ENCODE measurements around the gene TP53TG3F.
"Not testable (repeated sequence)": the region's sequence is repeated elsewhere in the genome, so short reads cannot be mapped to it uniquely, and the experiment has no call there.

TP53TG3F gene, protein sequence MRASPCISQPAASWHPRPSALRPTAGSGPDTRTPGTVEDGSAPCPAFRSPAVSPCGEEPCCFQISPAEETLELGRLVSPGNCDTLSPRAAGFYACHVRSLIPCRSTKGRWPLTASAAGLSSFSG

DNA sequence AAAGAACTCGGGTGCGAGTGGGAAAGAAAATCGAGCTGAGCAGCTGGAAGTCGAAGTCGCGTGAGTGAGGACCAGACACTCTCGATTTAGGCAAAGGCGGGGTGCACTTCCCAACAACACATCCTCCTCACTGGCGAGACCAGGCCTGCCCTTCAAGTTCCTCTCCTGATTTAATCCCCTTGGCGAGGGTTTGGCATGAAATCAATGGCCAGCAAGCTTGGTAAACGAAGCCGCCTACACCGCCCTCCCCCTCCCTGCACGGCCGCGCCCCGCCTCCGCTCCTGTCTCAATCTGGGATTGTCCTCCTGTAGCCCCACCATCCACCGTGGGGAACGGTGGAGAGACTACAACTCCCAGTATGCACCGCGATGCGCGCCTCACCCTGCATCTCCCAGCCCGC lies at the start of gene TP53TG3F:
Gene TP53TG3F (plus strand): TSS at position 301 of the 400 bp plus-strand sequence. CDS start 68 bp downstream, at position 369.
- DNase-seq, result not testable (repeated sequence)

DNA sequence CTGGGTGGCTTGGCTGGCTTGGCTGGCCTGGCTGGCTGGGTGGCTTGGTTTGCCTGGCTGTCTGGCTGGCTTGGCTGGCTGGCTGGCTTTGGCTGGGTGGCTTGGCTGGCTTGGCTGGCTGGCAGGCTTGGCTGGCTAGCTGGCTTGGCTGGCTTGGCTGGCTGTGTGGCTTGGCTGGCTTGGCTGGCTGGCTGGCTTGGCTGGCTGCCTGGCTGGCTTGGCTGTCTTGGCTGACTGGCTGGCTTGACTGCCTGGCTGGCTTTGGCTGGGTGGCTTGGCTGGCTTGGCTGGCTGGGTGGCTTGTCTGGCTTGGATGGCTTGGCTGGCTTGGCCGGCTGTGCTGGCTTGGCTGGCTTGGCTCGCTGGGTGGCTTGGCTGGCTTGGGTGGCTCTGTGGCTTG lies 32.2 kb downstream of the TP53TG3F start:
- not testable (repeated sequence) for DNase-seq

DNA sequence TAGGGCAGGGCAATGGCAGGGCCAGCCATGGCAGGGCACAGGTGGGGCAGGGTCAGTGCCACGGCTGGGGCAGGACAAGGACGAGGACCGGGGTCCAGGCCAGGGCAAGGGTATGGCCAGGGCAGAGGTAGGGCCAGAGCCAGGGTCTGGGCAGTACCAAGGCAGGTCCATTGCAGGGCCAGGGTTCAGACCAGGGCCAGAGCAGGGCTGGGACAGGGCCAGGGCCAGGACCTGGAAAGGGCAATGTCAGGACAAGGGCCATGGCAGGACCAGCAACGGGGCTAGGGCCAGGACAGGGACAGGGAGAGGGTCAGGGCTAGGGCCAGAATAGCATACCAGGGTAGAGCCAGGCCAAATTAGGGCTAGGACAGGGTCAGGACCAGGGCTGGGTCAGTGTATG lies 47.8 kb downstream of the TP53TG3F start:
- not testable (repeated sequence) for DNase-seq

DNA sequence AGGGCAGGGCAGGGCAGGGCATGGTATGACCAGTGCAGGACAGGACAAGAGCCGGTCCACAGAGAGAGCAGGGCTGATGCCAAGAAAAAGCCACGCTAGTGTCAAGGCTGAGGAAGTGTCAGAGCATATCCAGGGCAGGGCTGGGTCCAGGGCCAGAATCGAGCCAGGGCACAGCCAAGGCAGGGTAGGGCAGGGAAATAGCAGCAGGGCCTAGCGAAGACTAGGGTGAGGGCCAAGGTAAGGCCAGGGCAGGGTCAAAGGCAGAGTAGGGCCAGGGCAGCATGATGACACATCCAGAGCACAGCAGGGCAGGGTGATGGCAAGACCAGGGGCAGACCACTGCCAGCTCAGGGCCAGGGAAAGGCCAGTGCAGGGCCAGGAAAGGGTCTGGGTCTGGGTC lies 49.7 kb downstream of the TP53TG3F start:
- DNase-seq, result not testable (repeated sequence)

DNA sequence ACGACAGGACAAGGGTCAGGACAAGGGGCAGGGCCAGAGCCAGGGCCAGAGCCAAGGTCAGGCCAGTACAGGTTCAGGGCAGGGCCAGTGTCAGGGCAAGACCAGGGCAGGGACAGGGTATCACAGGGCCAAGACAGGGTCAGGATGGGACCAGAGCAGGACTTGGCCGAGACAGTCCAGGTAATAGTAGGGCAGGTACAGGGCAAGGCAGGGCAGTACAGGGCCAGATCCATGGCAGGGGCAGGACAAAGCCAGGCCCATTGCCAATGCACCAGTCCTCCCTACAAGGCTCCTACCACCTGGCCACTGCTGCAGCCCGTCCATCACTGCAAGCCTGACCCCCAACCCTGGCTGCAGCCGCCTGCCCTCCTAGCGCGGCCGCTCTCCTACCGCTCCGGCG lies 50.5 kb downstream of the TP53TG3F start:
- not testable (repeated sequence) for DNase-seq
